Natural killer cell (primary cell): ENCODE results near the gene MAGEB6. TPM values are rescaled to one million over a fixed set of nuclear protein-coding genes. Genes with fewer than 3 reads are reported as not detected.
"Not testable (repeated sequence)": the region's sequence is repeated elsewhere in the genome, so short reads cannot be mapped to it uniquely, and the experiment has no call there.

Experiments used
- ATAC-seq, 3 donors: fragments of 150-1000 bp in 2 of 3; fragments of 200-7000 bp in 1 of 3; cut with Tn5 transposase; 1 replicate in 1 of 3; 2 replicates in 2 of 3; pipeline ENCODE4 v1.10.0; 2021; ENCODE audit warnings: mild to moderate bottlenecking in 2 of 3, moderate library complexity in 2 of 3
- DNase-seq, 2 donors: peaks; one replicate each; pipeline versions ENCODE4 v3.0.0 to v3.0.0-alpha.2; 2013 to 2021; ENCODE audit warnings: mixed read lengths in 1 of 2
- H3K27ac ChIP-seq: one replicate; pipeline ENCODE4 v1.5.1; 2013; ENCODE audit warnings: mild to moderate bottlenecking, low read length
- H3K27me3 ChIP-seq: one replicate; pipeline ENCODE4 v1.6.1; 2013; ENCODE audit warnings: low read length; ENCODE audit not compliant: control insufficient read depth, insufficient read depth
- H3K36me3 ChIP-seq: one replicate; pipeline ENCODE4 v1.6.1; 2013; ENCODE audit warnings: low read length; ENCODE audit not compliant: control insufficient read depth, insufficient read depth
- H3K4me1 ChIP-seq: one replicate; pipeline ENCODE4 v1.6.1; 2013; ENCODE audit warnings: low read length; ENCODE audit not compliant: control insufficient read depth, insufficient read depth
- H3K4me3 ChIP-seq: one replicate; pipeline ENCODE4 v1.5.1; 2013; ENCODE audit warnings: low read length
- H3K9me3 ChIP-seq: one replicate; pipeline ENCODE4 v1.6.1; 2013; ENCODE audit warnings: low read length; ENCODE audit not compliant: control insufficient read depth, insufficient read depth
- H3K27ac Mint-ChIP-seq, 2 donors: one replicate each; pipeline ENCODE4 v1.8.0; 2022; ENCODE audit warnings: mild to moderate bottlenecking in 2 of 2, mixed read lengths in 2 of 2, moderate library complexity in 1 of 2
- H3K27me3 Mint-ChIP-seq, 2 donors: one replicate each; pipeline ENCODE4 v1.8.0; 2022; ENCODE audit warnings: low read depth in 2 of 2, mixed read lengths in 2 of 2
- H3K36me3 Mint-ChIP-seq: one replicate; pipeline ENCODE4 v1.8.0; 2022; ENCODE audit warnings: mixed read lengths
- H3K4me1 Mint-ChIP-seq, 2 donors: one replicate each; pipeline ENCODE4 v1.8.0; 2022; ENCODE audit warnings: mixed read lengths in 2 of 2
- H3K4me3 Mint-ChIP-seq: one replicate; pipeline ENCODE4 v1.8.0; 2022; ENCODE audit warnings: mild to moderate bottlenecking, moderate library complexity, mixed read lengths
- H3K9me3 Mint-ChIP-seq, 2 donors: one replicate each; pipeline ENCODE4 v1.8.0; 2022; ENCODE audit warnings: mixed read lengths in 2 of 2
- WGBS: methylation state at CpG from one replicate; pipeline ENCODE4 v1.1.7; 2013; ENCODE audit warnings: missing lambda C conversion rate; ENCODE audit not compliant: insufficient coverage; 5-methylcytosine and 5-hydroxymethylcytosine counted together
- intact Hi-C: fragments of 100-400 bp; cut with micrococcal nuclease; formaldehyde crosslinking; loops from one replicate; pipeline ENCODE4 v1.14.2; 2022
- total RNA-seq, 4 donors: library from RNA; stranded (reverse); fragments of 120-200 nt in 1 of 4; gene quantifications; one replicate each; pipeline versions ENCODE4 v1.2.3 to v1.2.4, GENCODE V29; 2013 to 2022
- TF ChIP-seq, protein P1 (sequence below): fragments of 200-600 bp; IDR thresholded peaks from one replicate; pipeline ENCODE4 v1.8.0; 2022; ENCODE audit warnings: antibody characterized with exemption

The MAGEB6 gene
- total RNA-seq, 3 donors from 2014 or later (not counting 1 experiment from before 2014, with no cell fraction given): not detected

DNA sequence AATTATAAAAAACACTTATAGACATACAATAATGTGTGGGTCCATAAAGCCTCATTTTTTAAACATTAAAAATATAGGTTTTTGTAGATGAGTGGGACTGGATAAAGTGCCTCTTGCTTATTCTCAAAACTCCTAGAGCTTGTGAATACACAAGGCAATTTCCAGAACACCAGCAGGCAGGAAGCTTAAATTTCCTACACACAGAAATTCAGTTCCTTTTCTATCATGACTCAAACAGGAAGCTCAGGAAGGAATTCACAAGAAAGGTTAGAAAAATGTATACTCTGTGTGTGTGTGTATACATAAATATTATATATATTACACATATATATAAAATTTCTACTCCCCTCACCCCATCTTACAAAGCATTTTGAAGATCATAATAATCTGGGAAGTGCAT, 11.3 kb downstream of the MAGEB6 start:
- H3K9me3 Mint-ChIP-seq: peaks cover 0 to 3% of the 10 kb centered on the region in 2 donors
- intact Hi-C loops: no loop called here
- H3K4me3 Mint-ChIP-seq: no peak overlapping the region

DNA sequence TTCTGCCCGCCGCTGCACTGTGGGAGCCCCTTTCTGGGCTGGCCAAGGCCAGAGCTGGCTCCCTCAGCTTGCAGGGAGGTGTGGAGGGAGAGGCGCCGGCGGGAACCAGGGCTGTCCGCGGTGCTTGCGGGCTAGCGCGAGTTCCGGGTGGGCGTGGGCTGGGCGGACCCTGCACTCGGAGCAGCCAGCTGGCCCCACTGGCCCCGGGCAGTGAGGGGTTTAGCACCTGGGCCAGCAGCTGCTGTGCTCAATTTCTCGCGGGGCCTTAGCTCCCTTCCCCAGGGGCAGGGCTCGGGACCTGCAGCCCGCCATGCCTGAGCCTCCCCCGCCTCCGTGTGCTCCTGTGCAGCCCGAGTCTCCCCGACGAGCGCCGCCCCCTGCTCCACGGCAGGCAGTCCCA, 12.5 kb downstream of the MAGEB6 start:
- H3K27ac ChIP-seq, ATAC-seq, H3K4me3 ChIP-seq, DNase-seq, H3K27ac Mint-ChIP-seq, intact Hi-C loops, H3K4me1 Mint-ChIP-seq, H3K36me3 Mint-ChIP-seq, H3K9me3 ChIP-seq, H3K27me3 ChIP-seq, H3K9me3 Mint-ChIP-seq, H3K36me3 ChIP-seq, H3K27me3 Mint-ChIP-seq, H3K4me1 ChIP-seq, H3K4me3 Mint-ChIP-seq: not testable (repeated sequence)
- WGBS: 92% methylated on average over 27 of the region's 27 CpGs

More for the DNA sequence above, 11.3 kb downstream of the MAGEB6 start:
- no peak overlapping the region for H3K27ac ChIP-seq
- no peaks in the 10 kb centered on the region for H3K4me1 ChIP-seq
- H3K4me3 ChIP-seq: no peak overlapping the region
- H3K9me3 ChIP-seq: peaks cover 4% of the 10 kb centered on the region
- ATAC-seq (no peak), DNase-seq (no peak)
- no peaks in the 10 kb centered on the region for H3K36me3 Mint-ChIP-seq
- H3K27ac Mint-ChIP-seq: no peak overlapping the region
- no peaks in the 10 kb centered on the region for H3K36me3 ChIP-seq
- TF ChIP-seq, protein P1, sequence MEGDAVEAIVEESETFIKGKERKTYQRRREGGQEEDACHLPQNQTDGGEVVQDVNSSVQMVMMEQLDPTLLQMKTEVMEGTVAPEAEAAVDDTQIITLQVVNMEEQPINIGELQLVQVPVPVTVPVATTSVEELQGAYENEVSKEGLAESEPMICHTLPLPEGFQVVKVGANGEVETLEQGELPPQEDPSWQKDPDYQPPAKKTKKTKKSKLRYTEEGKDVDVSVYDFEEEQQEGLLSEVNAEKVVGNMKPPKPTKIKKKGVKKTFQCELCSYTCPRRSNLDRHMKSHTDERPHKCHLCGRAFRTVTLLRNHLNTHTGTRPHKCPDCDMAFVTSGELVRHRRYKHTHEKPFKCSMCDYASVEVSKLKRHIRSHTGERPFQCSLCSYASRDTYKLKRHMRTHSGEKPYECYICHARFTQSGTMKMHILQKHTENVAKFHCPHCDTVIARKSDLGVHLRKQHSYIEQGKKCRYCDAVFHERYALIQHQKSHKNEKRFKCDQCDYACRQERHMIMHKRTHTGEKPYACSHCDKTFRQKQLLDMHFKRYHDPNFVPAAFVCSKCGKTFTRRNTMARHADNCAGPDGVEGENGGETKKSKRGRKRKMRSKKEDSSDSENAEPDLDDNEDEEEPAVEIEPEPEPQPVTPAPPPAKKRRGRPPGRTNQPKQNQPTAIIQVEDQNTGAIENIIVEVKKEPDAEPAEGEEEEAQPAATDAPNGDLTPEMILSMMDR: no peak
- no peaks in the 10 kb centered on the region for H3K27me3 ChIP-seq
- no peaks in the 10 kb centered on the region for H3K27me3 Mint-ChIP-seq
- no peaks in the 10 kb centered on the region for H3K4me1 Mint-ChIP-seq

DNA sequence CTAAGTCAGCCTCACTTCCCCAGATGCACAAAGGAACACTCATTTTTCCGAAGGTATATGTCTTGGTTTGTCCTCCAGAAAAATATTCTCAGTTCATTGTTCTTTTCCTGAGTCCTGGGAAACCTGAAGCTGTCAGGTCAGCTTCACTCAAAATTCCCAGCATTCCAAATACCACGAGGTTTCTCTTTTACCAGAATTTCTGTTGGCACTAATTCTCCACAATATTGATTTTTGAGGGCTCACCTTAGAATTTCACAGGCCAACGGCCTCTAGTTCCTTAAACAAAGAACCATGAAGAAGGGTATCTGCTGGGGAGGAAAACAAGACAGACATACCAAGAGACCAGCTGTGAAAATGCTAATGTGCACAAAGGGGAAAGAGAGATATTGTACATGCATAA, 15.8 kb downstream of the MAGEB6 start:
- Mint-ChIP-seq H3K4me3 (no peak overlapping the region), H3K36me3 (no peaks in the 10 kb centered on the region), H3K27me3 (no peaks in the 10 kb centered on the region), H3K27ac (no peak overlapping the region), H3K9me3 (peaks cover 0 to 3% of the 10 kb centered on the region in 2 donors), H3K4me1 (no peaks in the 10 kb centered on the region)
- no peaks in the 10 kb centered on the region for H3K36me3 ChIP-seq
- H3K27ac ChIP-seq: no peak overlapping the region
- no peak overlapping the region for H3K4me3 ChIP-seq
- 69% methylated on average over 3 of the region's 3 CpGs for WGBS
- TF ChIP-seq, protein P1: no peak
- intact Hi-C loops: no loop called here
- H3K27me3 ChIP-seq: no peaks in the 10 kb centered on the region
- ATAC-seq (no peak), DNase-seq (no peak)
- peaks cover 2% of the 10 kb centered on the region for H3K9me3 ChIP-seq
- H3K4me1 ChIP-seq: no peaks in the 10 kb centered on the region

DNA sequence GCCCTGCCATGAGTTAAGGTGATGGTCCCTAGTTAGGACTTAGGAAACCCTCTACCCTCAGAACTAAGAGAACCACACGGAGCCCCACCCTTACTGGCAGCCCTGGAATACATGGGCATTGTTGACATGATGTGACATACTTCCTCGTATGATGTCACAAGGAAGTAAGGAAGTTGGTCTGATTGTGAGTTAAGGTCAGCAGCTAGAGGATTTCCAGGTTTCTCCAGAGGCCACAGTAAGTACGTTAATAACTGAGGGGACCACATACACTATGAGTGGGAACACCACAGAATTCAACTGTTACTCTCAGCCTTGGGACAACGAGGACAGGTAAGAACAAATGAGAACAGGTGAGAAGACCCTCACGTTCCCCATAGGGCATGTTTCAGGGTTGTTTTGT, 23.6 kb downstream of the MAGEB6 start, which contains the start of gene MAGEB5:
Gene MAGEB5 (plus strand): TSS at position 301 of the 400 bp plus-strand sequence. CDS start 1,133 bp downstream, outside the sequence.
- H3K27me3 ChIP-seq: no peaks in the 10 kb centered on the region
- ATAC-seq: no peak
- Mint-ChIP-seq H3K4me3 (no peak within 1 kb of the TSS), H3K36me3 (no peaks in the 10 kb centered on the region), H3K27ac (no peak within 1 kb of the TSS), H3K4me1 (no peaks in the 10 kb centered on the region), H3K9me3 (peaks cover 0 to 11% of the 10 kb centered on the region in 2 donors), H3K27me3 (no peaks in the 10 kb centered on the region)
- H3K4me1 ChIP-seq: no peaks in the 10 kb centered on the region
- H3K4me3 ChIP-seq: no peak within 1 kb of the TSS
- no peaks in the 10 kb centered on the region for H3K36me3 ChIP-seq
- no peak within 1 kb of the TSS for H3K27ac ChIP-seq
- WGBS: 70% methylated on average over 2 of the region's 5 CpGs
- H3K9me3 ChIP-seq: peaks cover 2% of the 10 kb centered on the region
- intact Hi-C loops: no loop called here
- no peak for DNase-seq
- TF ChIP-seq, protein P1: no peak
